AG09309 (cell line): ENCODE results near the gene PTPRN2.

Experiments
- DNase-seq: peaks from one replicate; pipeline ENCODE4 v3.0.0-alpha.2; 2010; ENCODE audit warnings: low read depth
- H3K4me3 ChIP-seq: 2 replicates; pipeline ENCODE4 v1.5.1; 2011; ENCODE audit warnings: mild to moderate bottlenecking, low read depth, low read length, moderate library complexity; ENCODE audit not compliant: control insufficient read depth
- CTCF ChIP-seq: IDR thresholded peaks from 2 replicates; pipeline ENCODE4 v1.5.1; 2011; ENCODE audit warnings: mild to moderate bottlenecking, low read depth, low read length, inconsistent platforms; ENCODE audit not compliant: insufficient read depth, control insufficient read depth; ENCODE audit errors: missing control alignments

Gene PTPRN2

GRCh38 chr7:157970744-157971143 lies 616.9 kb downstream of the PTPRN2 start:
- TF ChIP-seq CTCF = no peak
- no peak for DNase-seq
- H3K4me3 ChIP-seq = no peak overlapping the region

GRCh38 chr7:157969995-157970394 lies 617.6 kb downstream of the PTPRN2 start:
- TF ChIP-seq CTCF = no peak
- no peak overlapping the region for H3K4me3 ChIP-seq
- no peak for DNase-seq

- no peak for DNase-seq
- no peak for TF ChIP-seq CTCF
- H3K4me3 ChIP-seq = no peak overlapping the region
Observed at GRCh38 chr7:157966490-157966889, 621.1 kb downstream of the PTPRN2 start.

GRCh38 chr7:157964521-157964920 lies 623.1 kb downstream of the PTPRN2 start:
- no peak overlapping the region for H3K4me3 ChIP-seq
- DNase-seq = no peak
- no peak for TF ChIP-seq CTCF

- no peak for TF ChIP-seq CTCF
- H3K4me3 ChIP-seq = no peak overlapping the region
- no peak for DNase-seq
Observed at GRCh38 chr7:157964016-157964415, 623.6 kb downstream of the PTPRN2 start.

GRCh38 chr7:157963526-157963925 lies 624.1 kb downstream of the PTPRN2 start:
- H3K4me3 ChIP-seq = no peak overlapping the region
- DNase-seq = no peak
- no peak for TF ChIP-seq CTCF
